K562 (cell line): Measurements from ENCODE around the gene DDX18. TPM values are rescaled to one million over a fixed set of nuclear protein-coding genes. Genes with fewer than 3 reads are reported as not detected.
A peak's percentile ranks its signal among the peaks of the same experiment; 100 is the strongest.

Experiments
- BCL6 ChIP-seq: fragments of 250-450 bp; sonication (Bioruptor Pico); IDR thresholded peaks from 2 replicates; pipeline ENCODE4 v1.4.0; 2020
- BCOR ChIP-seq: fragments of 450-650 bp; IDR thresholded peaks from 2 replicates; pipeline ENCODE4 v1.6.1; 2016
- BRF1 ChIP-seq: IDR thresholded peaks from 3 replicates; pipeline ENCODE4 v1.6.1; 2011; ENCODE audit warnings: borderline replicate concordance, mild to moderate bottlenecking; ENCODE audit not compliant: insufficient read length; ENCODE audit errors: extremely low read depth
- CGGBP1 ChIP-seq: fragments of 250-450 bp; sonication (Bioruptor Pico); IDR thresholded peaks from 2 replicates; pipeline ENCODE4 v1.9.0; 2021; ENCODE audit warnings: mild to moderate bottlenecking
- CHCHD3 ChIP-seq: fragments of 250-450 bp; sonication (Bioruptor Pico); IDR thresholded peaks from 2 replicates; pipeline ENCODE4 v2.1.2; 2022; ENCODE audit warnings: mild to moderate bottlenecking
- GABPB2 ChIP-seq: fragments of 250-450 bp; sonication (Bioruptor Pico); conservative IDR thresholded peaks from 2 replicates; pipeline ENCODE4 v1.5.1; 2021; ENCODE audit warnings: mild to moderate bottlenecking
- KAT8 ChIP-seq: fragments of 450-650 bp; IDR thresholded peaks from 2 replicates; pipeline ENCODE4 v1.6.1; 2016; ENCODE audit warnings: low read depth, mild to moderate bottlenecking
- KDM4B ChIP-seq, 2 experiments: fragments of 450-650 bp in 1 of 2; sonication (generic) in 1 of 2; IDR thresholded peaks; 2 replicates each; pipeline ENCODE4 v1.6.1; 2016 to 2017; ENCODE audit warnings: borderline replicate concordance in 2 of 2, antibody characterized with exemption in 1 of 2, low read depth in 1 of 2, mild to moderate bottlenecking in 1 of 2
- MITF ChIP-seq: IDR thresholded peaks from 2 replicates; pipeline ENCODE4 v1.6.1; 2014; ENCODE audit warnings: antibody characterized with exemption
- NR0B1 ChIP-seq: fragments of 450-650 bp; IDR thresholded peaks from one replicate; pipeline ENCODE4 v1.6.1; 2018; ENCODE audit warnings: mild to moderate bottlenecking, moderate library complexity; ENCODE audit not compliant: partially characterized antibody
- PBX2 ChIP-seq, 2 experiments: IDR thresholded peaks in 1 of 2; conservative IDR thresholded peaks in 1 of 2; 2 replicates each; pipeline ENCODE4 v1.6.1; 2016; ENCODE audit warnings: low read depth in 2 of 2, mild to moderate bottlenecking in 1 of 2, missing compliant biosample characterization in 1 of 2, missing genetic modification characterization in 1 of 2, moderate library complexity in 1 of 2
- PCBP1 ChIP-seq: fragments of 200-400 bp; formaldehyde crosslinking; IDR thresholded peaks from 2 replicates; pipeline ENCODE4 v1.6.1; 2018; ENCODE audit warnings: mild to moderate bottlenecking, low read depth, low read length; ENCODE audit not compliant: poor library complexity, severe bottlenecking
- PHB ChIP-seq: fragments of 250-450 bp; sonication (Bioruptor Pico); IDR thresholded peaks from 2 replicates; pipeline ENCODE4 v1.5.0; 2021
- RFX7 ChIP-seq: fragments of 250-450 bp; sonication (Bioruptor Pico); IDR thresholded peaks from 2 replicates; pipeline ENCODE4 v1.5.1; 2021; ENCODE audit warnings: mild to moderate bottlenecking
- SMARCA5 ChIP-seq: fragments of 450-650 bp; IDR thresholded peaks from 2 replicates; pipeline ENCODE4 v1.6.1; 2016
- SP1 ChIP-seq: sonication (generic); formaldehyde crosslinking; IDR thresholded peaks from 2 replicates; pipeline ENCODE4 v1.8.1; 2022; ENCODE audit warnings: mild to moderate bottlenecking, missing genetic modification reagents
- TGIF2 ChIP-seq: sonication (generic); formaldehyde crosslinking; IDR thresholded peaks from 2 replicates; pipeline ENCODE4 v1.8.1; 2022; ENCODE audit warnings: mild to moderate bottlenecking, missing genetic modification reagents, moderate library complexity
- TRIM24 ChIP-seq, 2 experiments: fragments of 450-650 bp; IDR thresholded peaks; 2 replicates each; pipeline ENCODE4 v1.6.1; 2016
- YBX1 ChIP-seq: fragments of 450-650 bp; IDR thresholded peaks from 2 replicates; pipeline ENCODE4 v1.7.1; 2016; ENCODE audit warnings: mild to moderate bottlenecking
- ZNF23 ChIP-seq: fragments of 250-450 bp; sonication (Bioruptor Pico); IDR thresholded peaks from 2 replicates; pipeline ENCODE4 v1.4.0; 2020; ENCODE audit warnings: mild to moderate bottlenecking
- ZNF3 ChIP-seq: fragments of 250-450 bp; sonication (Bioruptor Pico); IDR thresholded peaks from 2 replicates; pipeline ENCODE4 v1.5.0; 2021; ENCODE audit warnings: mild to moderate bottlenecking, moderate library complexity
- ZNF764 ChIP-seq: fragments of 250-450 bp; sonication (Bioruptor Pico); IDR thresholded peaks from 2 replicates; pipeline ENCODE4 v1.4.0; 2020; ENCODE audit warnings: low read depth, mild to moderate bottlenecking, moderate library complexity
- ZSCAN29 ChIP-seq: fragments of 450-650 bp; IDR thresholded peaks from 2 replicates; pipeline ENCODE4 v1.6.1; 2017
- polyA plus RNA-seq, 8 experiments: library from polyadenylated mRNA; depleted of rRNA in 4 of 8; stranded (reverse) in 5 of 8; unstranded in 3 of 8; fragments of >200 nt; fragmentation: Nextera tagmentation in 2 of 8; fragmentation: Illumina TruSeq in 1 of 8; extraction: Ambion mirVana in 2 of 8; extraction: Trizol in 1 of 8; gene quantifications; 2 replicates each; pipeline versions ENCODE4 v1.2.1 to v1.2.3, GENCODE V29; 2011 to 2014; ENCODE audit warnings: inconsistent platforms in 1 of 8, missing spikeins in 1 of 8
- total RNA-seq, 7 experiments: library from RNA; depleted of rRNA in 6 of 7; stranded (reverse); fragments of >200 nt in 6 of 7; fragmentation: Illumina TruSeq in 2 of 7; extraction: Trizol in 2 of 7; gene quantifications; 2 replicates each; pipeline versions ENCODE4 v1.2.1 to v1.2.3, GENCODE V29; 2011 to 2021; ENCODE audit warnings: low replicate concordance in 1 of 7

DDX18 gene
- total and polyA plus RNA-seq, 9 of the 15 experiments (the other 6 are each of a cell fraction or from before 2014, with no cell fraction given) = 67.9 to 156 (median 116) TPM

- TF ChIP-seq MITF (peak; percentile 33; the same call in 1 of the 2 replicates), BRF1 (no peak), TRIM24 (IDR thresholded peaks at IDR 0.05) (peak in 1 of 2 experiments; percentile 86; a peak in 2 of 4 replicates), ZSCAN29 (no peak), YBX1 (no peak), ZNF764 (CRISPR knock-in tag) (no peak), GABPB2 (no peak), BCOR (0 out of 2 replicates have a peak, but pooled peaks have one; percentile 39), TGIF2 (CRISPR knock-in tag) (peak; percentile 23; the same call in 1 of the 2 replicates), SP1 (peak; percentile 87), KDM4B (IDR thresholded peaks at IDR 0.05; ENCODE audit: borderline replicate concordance in 2 of 2, low read depth in 1 of 2) (peak in 1 of 2 experiments; percentile 93; a peak in 2 of 4 replicates), ZNF23 (CRISPR knock-in tag) (no peak), KAT8 (no peak), BCL6 (CRISPR knock-in tag) (no peak), ZNF3 (CRISPR knock-in tag) (no peak), SMARCA5 (0 out of 2 replicates have a peak, but pooled peaks have one; percentile 34), NR0B1 (no peak), PBX2 (CRISPR knock-in tag; IDR thresholded peaks at IDR 0.05; ENCODE audit: low read depth) (no peak), PBX2 (tag; conservative IDR thresholded peaks at IDR 0.05; ENCODE audit: low read depth) (no peak), CGGBP1 (no peak), RFX7 (no peak), CHCHD3 (CRISPR knock-in tag) (no peak), PCBP1 (no peak), PHB (CRISPR knock-in tag) (no peak)
Observed at GRCh38 chr2:117814417-117815264, at the start of gene DDX18 (continued).
